GM21526 (cell line): ENCODE data around the gene TMEM187.
"Not testable (repeated sequence)": the region's sequence is repeated elsewhere in the genome, so short reads cannot be mapped to it uniquely, and the experiment has no call there.

ENCODE experiments used
- ATAC-seq: cut with Tn5 transposase; IDR thresholded peaks from one replicate; pipeline ENCODE4 v1.9.1; 2021; ENCODE audit warnings: moderate library complexity; ENCODE audit not compliant: unreplicated experiment, low FRiP score

The TMEM187 gene

DNA sequence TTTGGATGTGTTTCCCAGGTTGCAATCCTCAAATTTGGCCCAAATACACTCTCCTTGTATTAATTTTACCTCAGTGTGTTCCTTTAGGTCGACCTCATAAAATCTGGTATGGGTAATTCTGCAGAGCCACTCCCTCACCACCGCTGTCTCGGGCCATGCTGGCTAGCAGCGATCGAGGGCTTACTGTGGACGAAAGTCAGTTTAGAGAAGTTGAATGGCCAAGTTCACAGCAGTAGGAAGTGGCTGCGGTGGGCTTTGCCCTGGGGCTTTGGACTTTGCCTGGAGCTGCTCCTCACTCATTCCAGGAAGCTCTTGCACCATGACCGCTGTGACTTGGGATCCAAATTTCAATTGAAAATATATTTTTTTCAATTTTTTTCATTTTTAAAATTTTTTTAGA is 19.6 kb downstream of the TMEM187 start:
- ATAC-seq: no peak

- no peak for ATAC-seq
Measured at GRCh38 chrX:153993079-153993478, 20.5 kb downstream of the TMEM187 start.

- ATAC-seq: no peak
Measured at GRCh38 chrX:153993978-153994377, 21.4 kb downstream of the TMEM187 start.

DNA sequence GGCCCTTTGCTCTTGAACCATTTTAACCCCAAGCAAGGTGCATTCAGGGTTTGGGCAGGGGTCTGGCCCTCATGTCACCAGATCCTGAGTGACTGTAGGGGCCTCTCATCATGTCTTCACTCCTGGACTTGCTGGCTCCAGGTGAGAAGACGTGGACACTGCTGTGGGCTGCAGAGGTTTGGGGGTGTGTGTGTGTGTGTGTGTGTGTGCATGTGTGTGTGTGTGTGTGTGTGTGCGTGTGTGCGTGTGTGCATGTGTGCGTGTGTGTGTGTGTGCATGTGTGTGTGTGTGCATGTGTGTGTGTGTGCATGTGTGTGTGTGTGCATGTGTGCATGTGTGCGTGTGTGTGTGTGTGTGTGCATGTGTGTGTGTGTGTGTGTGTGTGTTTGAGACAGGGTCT is 21.8 kb downstream of the TMEM187 start:
- ATAC-seq: not testable (repeated sequence)

GRCh38 chrX:153995504-153995903 is 22.9 kb downstream of the TMEM187 start:
- ATAC-seq: no peak

GRCh38 chrX:153999359-154000037 is 26.9 kb downstream of the TMEM187 start:
- no peak for ATAC-seq

- no peak for ATAC-seq
Measured at GRCh38 chrX:154000051-154000450, 27.5 kb downstream of the TMEM187 start.

DNA sequence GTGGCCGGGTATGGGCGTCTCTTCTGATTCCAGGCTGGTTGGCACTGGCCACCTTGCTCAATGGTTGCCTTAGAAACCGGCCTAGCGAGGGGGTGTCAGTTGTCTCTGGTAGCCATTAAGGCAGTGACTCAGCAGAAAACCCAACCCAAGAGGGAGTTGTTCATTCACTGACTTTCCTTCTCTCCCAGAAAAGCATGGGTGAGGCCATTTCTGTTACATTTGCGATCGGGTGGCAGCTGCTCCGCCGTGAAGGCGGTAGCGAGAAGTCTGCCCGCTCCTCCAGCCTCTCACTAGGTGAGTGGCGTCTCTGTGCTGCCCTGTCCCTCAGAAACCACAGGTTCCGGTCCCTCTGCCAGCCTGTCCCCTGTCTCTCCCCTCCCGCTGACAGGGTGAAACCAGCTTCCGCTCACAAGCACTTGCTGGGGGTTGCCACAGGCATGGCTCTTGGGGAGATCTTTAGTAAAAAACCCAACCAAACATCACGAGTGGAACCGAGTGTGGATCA is 29.7 kb downstream of the TMEM187 start:
- no peak for ATAC-seq

DNA sequence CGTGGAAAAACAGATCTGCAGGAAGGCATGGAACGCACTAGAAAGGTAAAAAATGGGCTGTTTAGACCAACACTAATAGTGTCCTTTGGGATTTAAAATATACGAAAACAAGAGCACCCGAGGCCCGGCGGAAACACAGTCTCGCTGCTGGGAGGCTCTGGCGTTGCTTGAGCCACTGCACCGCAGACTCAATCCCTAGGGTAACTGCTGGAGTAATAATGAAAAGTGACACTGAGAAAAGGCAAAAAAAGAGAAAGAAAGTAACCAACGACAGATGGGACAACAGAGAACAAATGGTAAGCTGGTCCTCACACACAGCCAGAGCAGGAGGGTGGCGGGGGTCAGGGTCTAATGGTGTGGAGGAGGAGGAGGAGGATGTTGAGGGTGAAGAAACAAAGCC is 31.8 kb downstream of the TMEM187 start:
- no peak for ATAC-seq

DNA sequence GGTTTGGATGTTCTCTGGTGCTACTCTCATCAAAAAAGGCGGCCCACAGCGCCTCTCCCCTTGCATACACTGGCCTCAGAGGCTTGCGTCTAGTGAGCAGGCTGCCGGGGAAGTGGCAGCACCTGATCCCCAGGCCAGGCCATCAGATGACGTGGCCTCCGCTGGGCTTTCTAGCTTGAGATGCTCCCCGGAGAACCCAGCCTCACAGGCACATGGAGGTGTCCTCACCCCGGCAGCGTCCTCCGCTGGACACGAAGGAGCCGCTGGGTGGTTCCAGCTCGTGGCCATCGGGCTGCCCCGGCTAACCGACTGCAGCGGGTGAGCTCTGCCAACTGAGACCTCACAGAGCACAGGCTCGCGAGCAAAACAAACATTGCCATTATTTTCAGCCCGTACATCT is 34.4 kb downstream of the TMEM187 start:
- no peak for ATAC-seq

- ATAC-seq: no peak
Measured at GRCh38 chrX:154008521-154008920, 36.0 kb downstream of the TMEM187 start.

DNA sequence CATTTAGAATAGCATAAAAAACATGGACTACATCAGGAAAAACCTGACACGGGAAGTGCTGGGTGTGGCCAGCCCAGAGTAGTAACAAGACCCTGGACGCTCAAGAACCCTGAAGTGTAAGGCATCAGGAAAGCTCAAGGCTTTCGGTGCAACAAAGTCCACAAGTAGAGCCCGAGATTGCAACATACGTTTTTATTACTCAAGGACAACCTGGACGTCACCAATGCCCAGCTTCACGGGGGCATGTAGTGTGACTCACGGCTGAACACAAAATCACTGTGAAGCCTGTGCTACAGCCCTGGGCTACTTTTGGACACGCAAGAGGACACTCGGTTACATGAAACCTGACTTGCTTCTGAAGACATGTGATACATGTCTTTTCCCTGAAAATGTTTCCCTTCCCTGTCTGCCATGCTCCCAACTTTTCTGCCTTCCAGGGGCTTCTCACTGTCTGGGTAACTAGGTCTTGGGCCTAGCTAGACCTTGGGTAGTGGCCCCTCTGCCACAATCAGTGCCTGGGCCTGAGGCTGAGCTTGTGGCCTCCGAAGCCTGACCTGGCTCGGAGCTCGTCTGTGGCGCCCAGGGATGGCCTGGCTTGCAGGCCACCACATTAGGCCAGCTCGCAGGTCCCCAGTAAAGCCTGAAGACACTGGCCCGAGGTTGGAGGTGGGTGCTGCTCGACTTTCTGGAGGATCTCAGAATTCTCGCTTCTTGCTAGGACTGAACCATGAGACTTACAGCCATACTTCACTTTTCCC is 38.0 kb downstream of the TMEM187 start:
- ATAC-seq: no peak

DNA sequence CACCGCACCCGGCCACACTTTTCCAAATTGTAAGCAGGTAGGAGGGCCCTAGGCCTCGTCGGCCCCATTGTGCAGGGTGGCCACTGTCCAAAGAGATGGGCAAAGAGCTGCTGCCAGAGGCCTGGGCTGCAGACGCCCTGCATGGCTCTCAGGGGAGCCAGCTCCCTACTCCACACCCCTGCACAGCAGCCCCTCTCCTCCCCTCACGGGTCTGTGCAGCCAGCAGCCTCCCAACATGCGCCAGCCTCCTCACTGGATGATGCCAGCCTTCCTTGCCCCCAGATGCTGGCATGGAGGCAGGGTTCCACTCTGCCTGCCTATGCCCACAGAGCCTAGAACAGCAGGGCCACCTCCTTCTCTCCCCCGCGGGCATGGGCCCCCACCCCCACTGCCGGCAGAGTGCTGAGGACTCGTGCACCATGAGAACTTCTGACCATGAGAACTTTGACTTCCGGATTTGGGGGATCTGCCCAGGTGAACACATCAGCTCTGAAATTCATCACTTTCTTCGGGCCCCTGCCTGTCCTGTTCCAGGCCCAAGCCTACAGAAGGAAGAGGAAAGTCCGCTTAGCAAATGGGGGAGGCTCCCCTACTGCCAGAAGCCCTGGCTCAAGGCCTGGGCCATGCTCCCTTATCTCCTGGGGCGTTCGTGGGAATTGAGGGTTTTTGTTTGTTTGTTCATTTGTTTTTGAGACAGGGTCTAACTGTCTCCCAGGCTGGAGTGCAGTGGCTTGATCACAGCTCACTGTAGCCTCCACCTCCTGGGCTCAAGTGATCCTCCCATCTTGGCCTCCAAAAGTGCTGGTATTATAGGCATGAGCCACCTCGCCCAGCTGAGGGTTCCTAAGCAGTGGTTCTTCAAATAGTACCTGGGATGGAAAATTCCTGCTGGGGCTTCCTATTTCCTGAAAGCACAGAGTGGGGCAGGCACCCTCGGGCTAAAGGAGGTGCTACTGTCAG is 39.1 kb downstream of the TMEM187 start:
- no peak for ATAC-seq

- no peak for ATAC-seq
Measured at GRCh38 chrX:154012336-154012991, 39.9 kb downstream of the TMEM187 start.

- no peak for ATAC-seq
Measured at GRCh38 chrX:154013001-154013421, 40.5 kb downstream of the TMEM187 start.

DNA sequence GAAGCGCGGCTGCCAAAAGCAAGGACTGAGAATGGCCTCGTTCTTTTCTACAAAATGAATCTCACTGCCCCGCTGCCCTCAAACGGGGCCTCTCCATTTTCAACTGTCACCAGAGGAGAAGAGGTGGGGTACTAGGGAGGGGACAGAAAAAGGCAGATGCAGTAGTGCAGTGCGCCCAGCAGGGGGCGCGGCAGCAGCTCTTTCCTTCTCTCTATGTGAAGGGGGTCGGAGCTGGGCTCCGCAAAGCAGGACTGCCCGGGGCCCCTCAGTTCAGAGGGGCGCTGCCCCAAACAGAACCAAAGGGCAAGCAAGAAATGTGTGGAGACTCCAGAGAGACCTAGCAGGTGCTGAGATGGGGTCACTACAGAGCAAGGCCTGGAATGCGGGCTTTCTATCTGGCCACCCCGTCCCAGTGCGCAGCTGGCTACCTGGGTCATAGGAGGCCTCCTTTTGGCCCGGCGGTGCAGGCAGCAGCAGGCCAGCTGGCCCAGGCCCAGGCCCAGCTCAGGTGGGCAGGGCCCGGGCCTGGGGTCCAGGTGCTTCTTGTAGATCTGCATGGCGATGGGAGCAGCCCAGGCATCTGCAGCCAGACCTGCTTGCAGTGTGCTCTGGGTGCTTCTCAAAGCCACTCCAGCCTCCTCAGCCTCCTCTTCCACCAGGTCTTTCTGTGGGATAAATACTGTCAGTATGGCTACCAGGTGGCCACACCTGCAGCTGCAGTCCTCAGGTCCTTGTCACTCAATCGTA is 41.2 kb downstream of the TMEM187 start:
- ATAC-seq: no peak

GRCh38 chrX:154014429-154015380 is 42.2 kb downstream of the TMEM187 start:
- ATAC-seq: no peak

GRCh38 chrX:154015581-154016264 is 43.2 kb downstream of the TMEM187 start:
- no peak for ATAC-seq
